Keratinocyte (primary cell): ENCODE measurements around the gene KIF5A.

Source experiments
- CTCF ChIP-seq, 3 experiments: IDR thresholded peaks in 1 of 3; conservative IDR thresholded peaks in 1 of 3; optimal IDR thresholded peaks in 1 of 3; 2 replicates in 2 of 3; 3 replicates in 1 of 3; pipeline versions ENCODE3 to v1.5.1; 2011; ENCODE audit warnings: low read length in 3 of 3, mild to moderate bottlenecking in 3 of 3, moderate library complexity in 2 of 3, control low read depth in 1 of 3, inconsistent platforms in 1 of 3; ENCODE audit not compliant: insufficient read depth in 2 of 3; ENCODE audit errors: extremely low read depth in 1 of 3
- EZH2 ChIP-seq: IDR thresholded peaks from one replicate; pipeline ENCODE4 v1.6.1; 2012; ENCODE audit warnings: inconsistent platforms, mild to moderate bottlenecking, low read length, moderate library complexity

GRCh38 chr12:57618966-57619433, 69.2 kb downstream of the KIF5A start:
- no peak for TF ChIP-seq CTCF (optimal IDR thresholded peaks at IDR 0.05 in 1 of 3, IDR thresholded peaks at IDR 0.05 in 1 of 3, conservative IDR thresholded peaks at IDR 0.05 in 1 of 3; ENCODE audit: extremely low read depth in 1 of 3, insufficient read depth in 2 of 3, low read length in 3 of 3)
- TF ChIP-seq EZH2: peak; percentile 21
